Measurements from ENCODE around the gene ERC1. TPM values are rescaled to one million over a fixed set of nuclear protein-coding genes. Genes with fewer than 3 reads are reported as not detected.

The ERC1 gene
- total and polyA plus RNA-seq, 2 donors (not counting 1 experiment from before 2014, with no cell fraction given) = 19.7 to 34.5 TPM

GRCh38 chr12:966724-967123 is 24.3 kb upstream of the ERC1 start:
- Histone ChIP-seq H3K4me3 (replicated peaks in 1 of 4; ENCODE audit: control extremely low read depth in 1 of 4, insufficient read depth in 1 of 4, low read depth in 3 of 4, low read length in 4 of 4) (no peak overlapping the region), H3K27me3 (ENCODE audit: control insufficient read depth, insufficient read depth, low read length) (no peaks in the 10 kb centered on the region), H4K20me1 (ENCODE audit: control insufficient read depth, extremely low read depth, insufficient read depth, low read length) (no peaks in the 10 kb centered on the region), H3K79me2 (ENCODE audit: control insufficient read depth, insufficient read depth, low read length) (no peaks in the 10 kb centered on the region), H3K4me2 (ENCODE audit: extremely low read depth, insufficient read depth, low read length) (no peak overlapping the region), H3K9me3 (ENCODE audit: control insufficient read depth, insufficient read depth, low read depth, low read length) (no peaks in the 10 kb centered on the region), H2AFZ (ENCODE audit: low read length) (no peak overlapping the region), H3K9ac (ENCODE audit: insufficient read depth, low read length) (no peak overlapping the region), H3K4me1 (ENCODE audit: control insufficient read depth, extremely low read depth, insufficient read depth, low read length) (no peaks in the 10 kb centered on the region), H3K36me3 (ENCODE audit: control insufficient read depth, insufficient read depth, low read length) (no peaks in the 10 kb centered on the region), H3K27ac (ENCODE audit: insufficient read depth, low read length) (no peak overlapping the region)
- DNase-seq (ENCODE audit: low read depth in 2 of 2) = no peak
- TF ChIP-seq CTCF (conservative IDR thresholded peaks at IDR 0.05 in 1 of 2, IDR thresholded peaks at IDR 0.05 in 1 of 2; ENCODE audit: low read depth in 1 of 2, low read length in 2 of 2) = no peak
- no peak for TF ChIP-seq EZH2 (IDR thresholded peaks at IDR 0.05; ENCODE audit: low read length, missing control alignments)

GRCh38 chr12:967641-968040 is 23.4 kb upstream of the ERC1 start:
- Histone ChIP-seq H3K4me2 (ENCODE audit: extremely low read depth, insufficient read depth, low read length) (no peak overlapping the region), H3K4me1 (ENCODE audit: control insufficient read depth, extremely low read depth, insufficient read depth, low read length) (no peaks in the 10 kb centered on the region), H3K9ac (ENCODE audit: insufficient read depth, low read length) (no peak overlapping the region), H3K79me2 (ENCODE audit: control insufficient read depth, insufficient read depth, low read length) (no peaks in the 10 kb centered on the region), H3K4me3 (replicated peaks in 1 of 4; ENCODE audit: control extremely low read depth in 1 of 4, insufficient read depth in 1 of 4, low read depth in 3 of 4, low read length in 4 of 4) (no peak overlapping the region), H4K20me1 (ENCODE audit: control insufficient read depth, extremely low read depth, insufficient read depth, low read length) (no peaks in the 10 kb centered on the region), H3K36me3 (ENCODE audit: control insufficient read depth, insufficient read depth, low read length) (no peaks in the 10 kb centered on the region), H3K27me3 (ENCODE audit: control insufficient read depth, insufficient read depth, low read length) (no peaks in the 10 kb centered on the region), H2AFZ (ENCODE audit: low read length) (no peak overlapping the region), H3K27ac (ENCODE audit: insufficient read depth, low read length) (no peak overlapping the region), H3K9me3 (ENCODE audit: control insufficient read depth, insufficient read depth, low read depth, low read length) (no peaks in the 10 kb centered on the region)
- no peak for DNase-seq (ENCODE audit: low read depth in 2 of 2)
- TF ChIP-seq CTCF (conservative IDR thresholded peaks at IDR 0.05 in 1 of 2, IDR thresholded peaks at IDR 0.05 in 1 of 2; ENCODE audit: low read depth in 1 of 2, low read length in 2 of 2) = no peak
- TF ChIP-seq EZH2 (IDR thresholded peaks at IDR 0.05; ENCODE audit: low read length, missing control alignments) = no peak

GRCh38 chr12:968545-968944 is 22.5 kb upstream of the ERC1 start:
- no peak overlapping the region for H3K27ac ChIP-seq (ENCODE audit: insufficient read depth, low read length)
- no peaks in the 10 kb centered on the region for H3K9me3 ChIP-seq (ENCODE audit: control insufficient read depth, insufficient read depth, low read depth, low read length)

More at GRCh38 chr12:968545-968944, 22.5 kb upstream of the ERC1 start:
- no peaks in the 10 kb centered on the region for H4K20me1 ChIP-seq (ENCODE audit: control insufficient read depth, extremely low read depth, insufficient read depth, low read length)
- TF ChIP-seq EZH2 (IDR thresholded peaks at IDR 0.05; ENCODE audit: low read length, missing control alignments) (no peak), CTCF (conservative IDR thresholded peaks at IDR 0.05 in 1 of 2, IDR thresholded peaks at IDR 0.05 in 1 of 2; ENCODE audit: low read depth in 1 of 2, low read length in 2 of 2) (no peak)
- H2AFZ ChIP-seq (ENCODE audit: low read length) = no peak overlapping the region
- no peaks in the 10 kb centered on the region for H3K4me1 ChIP-seq (ENCODE audit: control insufficient read depth, extremely low read depth, insufficient read depth, low read length)
- H3K9ac ChIP-seq (ENCODE audit: insufficient read depth, low read length) = no peak overlapping the region
- no peaks in the 10 kb centered on the region for H3K36me3 ChIP-seq (ENCODE audit: control insufficient read depth, insufficient read depth, low read length)
- no peak overlapping the region for H3K4me2 ChIP-seq (ENCODE audit: extremely low read depth, insufficient read depth, low read length)
- no peak for DNase-seq (ENCODE audit: low read depth in 2 of 2)
- no peaks in the 10 kb centered on the region for H3K27me3 ChIP-seq (ENCODE audit: control insufficient read depth, insufficient read depth, low read length)
- no peak overlapping the region for H3K4me3 ChIP-seq (replicated peaks in 1 of 4; ENCODE audit: control extremely low read depth in 1 of 4, insufficient read depth in 1 of 4, low read depth in 3 of 4, low read length in 4 of 4)
- H3K79me2 ChIP-seq (ENCODE audit: control insufficient read depth, insufficient read depth, low read length) = no peaks in the 10 kb centered on the region
